ENCODE results near the gene UBE2E2. TPM values are rescaled to one million over a fixed set of nuclear protein-coding genes. Genes with fewer than 3 reads are reported as not detected.

The UBE2E2 gene
- total and polyA plus RNA-seq, 3 experiments from 2014 or later, result 0.86 to 8.0 (median 0.92) TPM

GRCh38 chr3:23201154-23201838, 1.8 kb upstream of the UBE2E2 start:
- H3K4me1 Mint-ChIP-seq, result peaks cover 15 to 27% (median 18%) of the 10 kb centered on the region in 3 donors
- Histone ChIP-seq H3K27ac (ENCODE audit: low read depth, low read length) (no peak overlapping the region), H3K4me1 (ENCODE audit: insufficient read depth, low read length) (peaks cover 6% of the 10 kb centered on the region), H3K4me3 (ENCODE audit: low read length) (no peak overlapping the region), H3K27me3 (ENCODE audit: insufficient read depth, low read length, poor library complexity, severe bottlenecking) (no peaks in the 10 kb centered on the region), H3K9me3 (ENCODE audit: low read length) (no peaks in the 10 kb centered on the region), H3K36me3 (ENCODE audit: insufficient read depth, low read length) (no peaks in the 10 kb centered on the region)
- peaks cover 0 to 1% (median 0%) of the 10 kb centered on the region in 3 donors for H3K36me3 Mint-ChIP-seq
- peaks cover 0 to 5% (median 0%) of the 10 kb centered on the region in 5 donors for H3K9me3 Mint-ChIP-seq
- POLR2A ChIA-PET, result no interaction called here
- CTCF ChIA-PET, result no interaction called here
- peaks cover 14 to 52% of the 10 kb centered on the region in 2 donors for H3K27me3 Mint-ChIP-seq
- no peak for DNase-seq
- H3K4me3 Mint-ChIP-seq, result peak overlapping the region in 5 of 7 donors; percentile 13 to 64 (median 35)
- H3K27ac Mint-ChIP-seq, result no peak overlapping the region

- H3K27ac Mint-ChIP-seq, result no peak overlapping the region
- Histone ChIP-seq H3K36me3 (ENCODE audit: insufficient read depth, low read length) (no peaks in the 10 kb centered on the region), H3K4me1 (ENCODE audit: insufficient read depth, low read length) (peaks cover 6% of the 10 kb centered on the region), H3K27ac (ENCODE audit: low read depth, low read length) (no peak overlapping the region), H3K27me3 (ENCODE audit: insufficient read depth, low read length, poor library complexity, severe bottlenecking) (no peaks in the 10 kb centered on the region), H3K4me3 (ENCODE audit: low read length) (peak overlapping the region; percentile 30), H3K9me3 (ENCODE audit: low read length) (no peaks in the 10 kb centered on the region)
- H3K27me3 Mint-ChIP-seq, result peaks cover 14 to 60% of the 10 kb centered on the region in 2 donors
- H3K4me1 Mint-ChIP-seq, result peaks cover 15 to 27% (median 18%) of the 10 kb centered on the region in 3 donors
- peak in 1 of 5 donors; percentile 1 for DNase-seq
- H3K9me3 Mint-ChIP-seq, result peaks cover 0 to 5% (median 2%) of the 10 kb centered on the region in 5 donors
- CTCF ChIA-PET, result no interaction called here
- peaks cover 0 to 1% (median 0%) of the 10 kb centered on the region in 3 donors for H3K36me3 Mint-ChIP-seq
- POLR2A ChIA-PET, result no interaction called here
- H3K4me3 Mint-ChIP-seq, result peak overlapping the region; percentile 58 to 87 (median 64)
These were observed 765 bp upstream of the UBE2E2 start for GRCh38 chr3:23202203-23202920.

- peak overlapping the region in 2 of 8 donors; percentile 54 to 73 for H3K27ac Mint-ChIP-seq
- no peak overlapping the region for H3K27ac ChIP-seq (ENCODE audit: low read depth, low read length)
These were observed 692 bp downstream of the UBE2E2 start for GRCh38 chr3:23203708-23204330.

GRCh38 chr3:23206366-23206765, 3.2 kb downstream of the UBE2E2 start:
- H3K27me3 ChIP-seq (ENCODE audit: insufficient read depth, low read length, poor library complexity, severe bottlenecking), result no peaks in the 10 kb centered on the region
- DNase-seq, result no peak
- H3K4me1 ChIP-seq (ENCODE audit: insufficient read depth, low read length), result peaks cover 6% of the 10 kb centered on the region
- no peaks in the 10 kb centered on the region for H3K9me3 ChIP-seq (ENCODE audit: low read length)
- POLR2A ChIA-PET, result no interaction called here
- no peak overlapping the region for H3K27ac ChIP-seq (ENCODE audit: low read depth, low read length)
- Mint-ChIP-seq H3K27me3 (peaks cover 14 to 51% of the 10 kb centered on the region in 2 donors), H3K36me3 (peaks cover 0 to 1% (median 0%) of the 10 kb centered on the region in 3 donors), H3K4me1 (peaks cover 14 to 25% (median 18%) of the 10 kb centered on the region in 3 donors), H3K4me3 (no peak overlapping the region), H3K9me3 (peaks cover 0 to 5% (median 2%) of the 10 kb centered on the region in 5 donors), H3K27ac (no peak overlapping the region)
- no peak overlapping the region for H3K4me3 ChIP-seq (ENCODE audit: low read length)
- no peaks in the 10 kb centered on the region for H3K36me3 ChIP-seq (ENCODE audit: insufficient read depth, low read length)
- CTCF ChIA-PET, result no interaction called here

More at GRCh38 chr3:23203708-23204330, 692 bp downstream of the UBE2E2 start:
- Histone ChIP-seq H3K4me3 (ENCODE audit: low read length) (peak overlapping the region; percentile 57), H3K27me3 (ENCODE audit: insufficient read depth, low read length, poor library complexity, severe bottlenecking) (no peaks in the 10 kb centered on the region), H3K36me3 (ENCODE audit: insufficient read depth, low read length) (no peaks in the 10 kb centered on the region), H3K4me1 (ENCODE audit: insufficient read depth, low read length) (peaks cover 6% of the 10 kb centered on the region), H3K9me3 (ENCODE audit: low read length) (no peaks in the 10 kb centered on the region)
- H3K4me1 Mint-ChIP-seq, result peaks cover 15 to 27% (median 18%) of the 10 kb centered on the region in 3 donors
- peaks cover 0 to 5% (median 2%) of the 10 kb centered on the region in 5 donors for H3K9me3 Mint-ChIP-seq
- peaks cover 14 to 61% of the 10 kb centered on the region in 2 donors for H3K27me3 Mint-ChIP-seq
- peak in 1 of 5 donors; percentile 21 for DNase-seq
- CTCF ChIA-PET, result no interaction called here
- peaks cover 0 to 1% (median 0%) of the 10 kb centered on the region in 3 donors for H3K36me3 Mint-ChIP-seq
- POLR2A ChIA-PET, result no interaction called here
- H3K4me3 Mint-ChIP-seq, result peak overlapping the region; percentile 69 to 89 (median 79)

GRCh38 chr3:23209103-23209502, 6.0 kb downstream of the UBE2E2 start:
- Histone ChIP-seq H3K4me3 (ENCODE audit: low read length) (no peak overlapping the region), H3K9me3 (ENCODE audit: low read length) (no peaks in the 10 kb centered on the region), H3K4me1 (ENCODE audit: insufficient read depth, low read length) (peaks cover 6% of the 10 kb centered on the region), H3K27ac (ENCODE audit: low read depth, low read length) (no peak overlapping the region), H3K36me3 (ENCODE audit: insufficient read depth, low read length) (no peaks in the 10 kb centered on the region), H3K27me3 (ENCODE audit: insufficient read depth, low read length, poor library complexity, severe bottlenecking) (no peaks in the 10 kb centered on the region)
- H3K36me3 Mint-ChIP-seq, result peaks cover 0 to 1% (median 0%) of the 10 kb centered on the region in 3 donors
- peaks cover 3 to 6% (median 4%) of the 10 kb centered on the region in 3 donors for H3K4me1 Mint-ChIP-seq
- H3K9me3 Mint-ChIP-seq, result peaks cover 0 to 2% (median 0%) of the 10 kb centered on the region in 5 donors
- peaks cover 7 to 31% of the 10 kb centered on the region in 2 donors for H3K27me3 Mint-ChIP-seq
- no peak overlapping the region for H3K4me3 Mint-ChIP-seq
- ChIA-PET CTCF (no interaction called here), POLR2A (no interaction called here)
- no peak overlapping the region for H3K27ac Mint-ChIP-seq
- no peak for DNase-seq

GRCh38 chr3:23209747-23210487, 6.8 kb downstream of the UBE2E2 start:
- H3K36me3 ChIP-seq (ENCODE audit: insufficient read depth, low read length), result no peaks in the 10 kb centered on the region
- no peaks in the 10 kb centered on the region for H3K4me1 Mint-ChIP-seq
- peaks cover 0 to 2% (median 0%) of the 10 kb centered on the region in 5 donors for H3K9me3 Mint-ChIP-seq
- CTCF ChIA-PET, result no interaction called here
- no peaks in the 10 kb centered on the region for H3K27me3 ChIP-seq (ENCODE audit: insufficient read depth, low read length, poor library complexity, severe bottlenecking)
- H3K27ac Mint-ChIP-seq, result no peak overlapping the region
- no peaks in the 10 kb centered on the region for H3K4me1 ChIP-seq (ENCODE audit: insufficient read depth, low read length)
- H3K27me3 Mint-ChIP-seq, result peaks cover 2 to 23% of the 10 kb centered on the region in 2 donors
- no peaks in the 10 kb centered on the region for H3K36me3 Mint-ChIP-seq
- POLR2A ChIA-PET, result no interaction called here
- no peaks in the 10 kb centered on the region for H3K9me3 ChIP-seq (ENCODE audit: low read length)
- H3K4me3 Mint-ChIP-seq, result no peak overlapping the region
- H3K4me3 ChIP-seq (ENCODE audit: low read length), result no peak overlapping the region
- DNase-seq, result no peak
- no peak overlapping the region for H3K27ac ChIP-seq (ENCODE audit: low read depth, low read length)

- Histone ChIP-seq H3K4me1 (ENCODE audit: insufficient read depth, low read length) (no peaks in the 10 kb centered on the region), H3K4me3 (ENCODE audit: low read length) (no peak overlapping the region), H3K9me3 (ENCODE audit: low read length) (no peaks in the 10 kb centered on the region), H3K27me3 (ENCODE audit: insufficient read depth, low read length, poor library complexity, severe bottlenecking) (no peaks in the 10 kb centered on the region), H3K27ac (ENCODE audit: low read depth, low read length) (no peak overlapping the region), H3K36me3 (ENCODE audit: insufficient read depth, low read length) (no peaks in the 10 kb centered on the region)
- no peaks in the 10 kb centered on the region for H3K4me1 Mint-ChIP-seq
- ChIA-PET CTCF (no interaction called here), POLR2A (no interaction called here)
- H3K27me3 Mint-ChIP-seq, result no peaks in the 10 kb centered on the region
- peaks cover 0 to 3% (median 2%) of the 10 kb centered on the region in 5 donors for H3K9me3 Mint-ChIP-seq
- H3K36me3 Mint-ChIP-seq, result no peaks in the 10 kb centered on the region
- H3K27ac Mint-ChIP-seq, result no peak overlapping the region
- DNase-seq, result no peak
- no peak overlapping the region for H3K4me3 Mint-ChIP-seq
These were observed 10.7 kb downstream of the UBE2E2 start for GRCh38 chr3:23213813-23214212.
